ENCODE results near the gene ATXN10. TPM values are rescaled to one million over a fixed set of nuclear protein-coding genes. Genes with fewer than 3 reads are reported as not detected.

Gene ATXN10
- total and polyA plus RNA-seq, 2 donors (not counting 1 experiment from before 2014, with no cell fraction given) = 164 to 350 TPM

- TF ChIP-seq EZH2 (IDR thresholded peaks at IDR 0.05; ENCODE audit: low read length, missing control alignments) = no peak
- TF ChIP-seq, protein P1, sequence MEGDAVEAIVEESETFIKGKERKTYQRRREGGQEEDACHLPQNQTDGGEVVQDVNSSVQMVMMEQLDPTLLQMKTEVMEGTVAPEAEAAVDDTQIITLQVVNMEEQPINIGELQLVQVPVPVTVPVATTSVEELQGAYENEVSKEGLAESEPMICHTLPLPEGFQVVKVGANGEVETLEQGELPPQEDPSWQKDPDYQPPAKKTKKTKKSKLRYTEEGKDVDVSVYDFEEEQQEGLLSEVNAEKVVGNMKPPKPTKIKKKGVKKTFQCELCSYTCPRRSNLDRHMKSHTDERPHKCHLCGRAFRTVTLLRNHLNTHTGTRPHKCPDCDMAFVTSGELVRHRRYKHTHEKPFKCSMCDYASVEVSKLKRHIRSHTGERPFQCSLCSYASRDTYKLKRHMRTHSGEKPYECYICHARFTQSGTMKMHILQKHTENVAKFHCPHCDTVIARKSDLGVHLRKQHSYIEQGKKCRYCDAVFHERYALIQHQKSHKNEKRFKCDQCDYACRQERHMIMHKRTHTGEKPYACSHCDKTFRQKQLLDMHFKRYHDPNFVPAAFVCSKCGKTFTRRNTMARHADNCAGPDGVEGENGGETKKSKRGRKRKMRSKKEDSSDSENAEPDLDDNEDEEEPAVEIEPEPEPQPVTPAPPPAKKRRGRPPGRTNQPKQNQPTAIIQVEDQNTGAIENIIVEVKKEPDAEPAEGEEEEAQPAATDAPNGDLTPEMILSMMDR (conservative IDR thresholded peaks at IDR 0.05 in 1 of 2, IDR thresholded peaks at IDR 0.05 in 1 of 2; ENCODE audit: low read depth in 1 of 2, low read length in 2 of 2) = no peak
- Histone ChIP-seq H2AFZ (ENCODE audit: low read length) (no peak overlapping the region), H3K27me3 (ENCODE audit: control insufficient read depth, insufficient read depth, low read length) (no peaks in the 10 kb centered on the region), H3K4me2 (ENCODE audit: extremely low read depth, insufficient read depth, low read length) (no peak overlapping the region), H3K9me3 (ENCODE audit: control insufficient read depth, insufficient read depth, low read depth, low read length) (no peaks in the 10 kb centered on the region), H4K20me1 (ENCODE audit: control insufficient read depth, extremely low read depth, insufficient read depth, low read length) (no peaks in the 10 kb centered on the region), H3K4me1 (ENCODE audit: control insufficient read depth, extremely low read depth, insufficient read depth, low read length) (peaks cover 8% of the 10 kb centered on the region), H3K4me3 (replicated peaks in 1 of 4; ENCODE audit: control extremely low read depth in 1 of 4, insufficient read depth in 1 of 4, low read depth in 3 of 4, low read length in 4 of 4) (no peak overlapping the region), H3K36me3 (ENCODE audit: control insufficient read depth, insufficient read depth, low read length) (peaks cover 5% of the 10 kb centered on the region), H3K79me2 (ENCODE audit: control insufficient read depth, insufficient read depth, low read length) (no peaks in the 10 kb centered on the region), H3K27ac (ENCODE audit: insufficient read depth, low read length) (no peak overlapping the region), H3K9ac (ENCODE audit: insufficient read depth, low read length) (no peak overlapping the region)
- no peak for DNase-seq (ENCODE audit: low read depth in 2 of 2)
Observed at GRCh38 chr22:45833613-45834012, 162.0 kb downstream of the ATXN10 start.

GRCh38 chr22:45834241-45834640, 162.6 kb downstream of the ATXN10 start:
- DNase-seq (ENCODE audit: low read depth in 2 of 2) = no peak
- Histone ChIP-seq H3K27me3 (ENCODE audit: control insufficient read depth, insufficient read depth, low read length) (no peaks in the 10 kb centered on the region), H3K27ac (ENCODE audit: insufficient read depth, low read length) (no peak overlapping the region), H3K79me2 (ENCODE audit: control insufficient read depth, insufficient read depth, low read length) (no peaks in the 10 kb centered on the region), H3K4me3 (replicated peaks in 1 of 4; ENCODE audit: control extremely low read depth in 1 of 4, insufficient read depth in 1 of 4, low read depth in 3 of 4, low read length in 4 of 4) (no peak overlapping the region), H3K9ac (ENCODE audit: insufficient read depth, low read length) (no peak overlapping the region), H3K4me2 (ENCODE audit: extremely low read depth, insufficient read depth, low read length) (no peak overlapping the region), H3K9me3 (ENCODE audit: control insufficient read depth, insufficient read depth, low read depth, low read length) (no peaks in the 10 kb centered on the region), H2AFZ (ENCODE audit: low read length) (no peak overlapping the region), H4K20me1 (ENCODE audit: control insufficient read depth, extremely low read depth, insufficient read depth, low read length) (no peaks in the 10 kb centered on the region), H3K36me3 (ENCODE audit: control insufficient read depth, insufficient read depth, low read length) (peaks cover 5% of the 10 kb centered on the region), H3K4me1 (ENCODE audit: control insufficient read depth, extremely low read depth, insufficient read depth, low read length) (peaks cover 8% of the 10 kb centered on the region)
- TF ChIP-seq EZH2 (IDR thresholded peaks at IDR 0.05; ENCODE audit: low read length, missing control alignments) = no peak
- TF ChIP-seq, protein P1 (conservative IDR thresholded peaks at IDR 0.05 in 1 of 2, IDR thresholded peaks at IDR 0.05 in 1 of 2; ENCODE audit: low read depth in 1 of 2, low read length in 2 of 2) = no peak

DNA sequence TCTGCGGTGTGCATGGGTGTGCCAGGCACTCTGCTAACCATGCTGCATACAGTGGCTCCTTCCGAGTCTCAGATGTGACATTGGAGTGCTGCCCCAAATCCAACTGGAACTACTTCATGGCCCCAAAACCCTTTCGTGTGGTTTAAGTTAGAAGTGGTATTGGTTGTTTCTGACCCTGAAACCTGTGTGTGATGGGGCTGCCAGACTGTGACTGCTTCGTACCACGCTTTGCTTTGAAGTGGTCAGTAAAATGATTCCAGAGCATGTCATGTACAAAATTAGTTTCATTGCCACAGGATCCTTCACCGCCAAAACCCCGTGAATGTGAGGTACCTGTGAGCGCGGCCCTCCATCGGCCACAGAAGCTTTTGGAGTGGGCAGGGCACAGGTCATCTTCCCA, 163.2 kb downstream of the ATXN10 start:
- Histone ChIP-seq H3K36me3 (ENCODE audit: control insufficient read depth, insufficient read depth, low read length) (peaks cover 5% of the 10 kb centered on the region), H3K9me3 (ENCODE audit: control insufficient read depth, insufficient read depth, low read depth, low read length) (no peaks in the 10 kb centered on the region), H3K79me2 (ENCODE audit: control insufficient read depth, insufficient read depth, low read length) (no peaks in the 10 kb centered on the region), H4K20me1 (ENCODE audit: control insufficient read depth, extremely low read depth, insufficient read depth, low read length) (no peaks in the 10 kb centered on the region), H3K4me3 (replicated peaks in 1 of 4; ENCODE audit: control extremely low read depth in 1 of 4, insufficient read depth in 1 of 4, low read depth in 3 of 4, low read length in 4 of 4) (no peak overlapping the region), H3K4me2 (ENCODE audit: extremely low read depth, insufficient read depth, low read length) (no peak overlapping the region), H2AFZ (ENCODE audit: low read length) (no peak overlapping the region), H3K9ac (ENCODE audit: insufficient read depth, low read length) (no peak overlapping the region), H3K4me1 (ENCODE audit: control insufficient read depth, extremely low read depth, insufficient read depth, low read length) (peaks cover 8% of the 10 kb centered on the region), H3K27ac (ENCODE audit: insufficient read depth, low read length) (no peak overlapping the region), H3K27me3 (ENCODE audit: control insufficient read depth, insufficient read depth, low read length) (no peaks in the 10 kb centered on the region)
- no peak for DNase-seq (ENCODE audit: low read depth in 2 of 2)
- TF ChIP-seq EZH2 (IDR thresholded peaks at IDR 0.05; ENCODE audit: low read length, missing control alignments) = no peak
- TF ChIP-seq, protein P1 (conservative IDR thresholded peaks at IDR 0.05 in 1 of 2, IDR thresholded peaks at IDR 0.05 in 1 of 2; ENCODE audit: low read depth in 1 of 2, low read length in 2 of 2) = no peak

Measured in fibroblast of lung (primary cell).